ENCODE measurements around the gene LEFTY1.

The LEFTY1 gene

DNA sequence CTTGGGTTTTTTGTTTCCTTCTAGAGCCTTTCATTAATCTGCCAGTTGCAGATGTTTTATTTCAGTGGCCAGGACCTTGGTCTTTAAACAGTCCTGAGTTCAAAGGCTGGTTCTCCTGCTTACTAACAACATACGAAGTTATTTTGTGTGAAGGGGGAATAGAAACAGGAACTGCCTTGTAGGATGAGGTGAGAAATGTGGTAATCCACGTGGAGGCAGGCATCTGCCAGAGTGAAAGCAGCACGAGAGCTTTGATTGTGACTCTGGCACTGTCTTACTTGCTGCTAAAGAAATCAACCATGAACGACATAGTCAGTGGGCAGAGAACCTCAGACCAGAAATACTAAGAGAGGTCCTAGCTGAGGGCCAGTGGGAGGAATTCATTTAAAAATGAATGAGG lies 37.1 kb downstream of the LEFTY1 start:
- no peaks in the 10 kb centered on the region for H3K9me3 ChIP-seq (ENCODE audit: control insufficient read depth in 5 of 5, low read length in 5 of 5)
- H3K9ac ChIP-seq (ENCODE audit: low read length in 5 of 5): peak overlapping the region in 1 of 5 donors; percentile 1
- no peaks in the 10 kb centered on the region for H3K27me3 ChIP-seq (ENCODE audit: control insufficient read depth in 5 of 5, insufficient read depth in 4 of 5, low read length in 5 of 5)
- no peak overlapping the region for H3K4me3 ChIP-seq (ENCODE audit: low read depth in 1 of 5, low read length in 5 of 5)
- H3K27ac ChIP-seq (ENCODE audit: low read depth, low read length): no peak overlapping the region
- H3K36me3 ChIP-seq (ENCODE audit: control insufficient read depth in 5 of 5, insufficient read depth in 5 of 5, low read length in 5 of 5): peaks cover 4 to 90% (median 73%) of the 10 kb centered on the region in 5 donors
- H3K4me1 ChIP-seq (ENCODE audit: control insufficient read depth in 5 of 5, insufficient read depth in 5 of 5, low read length in 5 of 5): peaks cover 0 to 7% (median 4%) of the 10 kb centered on the region in 5 donors

DNA sequence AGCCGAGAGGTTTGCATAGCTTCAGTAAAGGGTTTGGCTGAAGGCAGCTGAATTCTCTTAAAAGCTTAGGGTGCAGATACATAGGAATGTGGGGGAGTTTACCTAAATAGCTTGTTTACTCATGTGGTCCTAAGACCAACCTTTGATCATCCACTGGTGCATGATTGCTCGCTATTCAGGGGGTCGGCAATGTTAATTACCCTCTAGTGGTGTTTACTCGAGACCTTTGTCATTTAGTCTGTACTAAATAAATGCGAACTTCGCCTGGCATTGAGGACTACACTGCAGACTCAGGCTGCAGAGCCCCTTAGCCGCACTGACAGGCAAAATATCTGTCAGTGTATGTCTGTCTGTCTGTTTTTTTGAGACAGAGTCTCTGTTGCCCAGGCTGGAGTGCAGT lies 38.6 kb downstream of the LEFTY1 start:
- Histone ChIP-seq H3K9ac (ENCODE audit: low read length in 5 of 5) (no peak overlapping the region), H3K36me3 (ENCODE audit: control insufficient read depth in 5 of 5, insufficient read depth in 5 of 5, low read length in 5 of 5) (peaks cover 4 to 95% (median 79%) of the 10 kb centered on the region in 5 donors), H3K27ac (ENCODE audit: low read depth, low read length) (no peak overlapping the region), H3K4me1 (ENCODE audit: control insufficient read depth in 5 of 5, insufficient read depth in 5 of 5, low read length in 5 of 5) (peaks cover 0 to 10% (median 10%) of the 10 kb centered on the region in 5 donors), H3K27me3 (ENCODE audit: control insufficient read depth in 5 of 5, insufficient read depth in 4 of 5, low read length in 5 of 5) (no peaks in the 10 kb centered on the region), H3K4me3 (ENCODE audit: low read depth in 1 of 5, low read length in 5 of 5) (no peak overlapping the region), H3K9me3 (ENCODE audit: control insufficient read depth in 5 of 5, low read length in 5 of 5) (no peaks in the 10 kb centered on the region)

DNA sequence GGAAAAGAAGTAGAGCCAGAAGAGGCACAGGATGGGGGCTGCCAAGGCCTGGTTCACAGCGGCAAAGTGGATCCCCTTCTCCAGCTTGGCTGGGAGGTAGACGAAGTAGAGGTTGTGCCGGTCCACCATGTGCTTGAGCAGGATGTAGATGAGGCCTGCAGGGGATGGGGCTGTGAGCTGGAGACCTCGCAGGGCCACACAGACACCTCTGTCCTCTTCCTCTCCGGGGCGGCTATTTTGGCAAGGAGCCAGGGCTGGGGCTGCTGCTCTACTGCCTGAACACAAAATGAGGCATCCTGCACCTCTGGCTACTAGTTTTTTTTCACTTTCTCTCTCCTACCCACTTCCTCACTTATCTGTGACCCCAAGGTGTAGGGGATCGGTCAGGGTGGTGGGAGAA lies 39.0 kb downstream of the LEFTY1 start:
- Histone ChIP-seq H3K27me3 (ENCODE audit: control insufficient read depth in 5 of 5, insufficient read depth in 4 of 5, low read length in 5 of 5) (no peaks in the 10 kb centered on the region), H3K4me1 (ENCODE audit: control insufficient read depth in 5 of 5, insufficient read depth in 5 of 5, low read length in 5 of 5) (peaks cover 0 to 12% (median 11%) of the 10 kb centered on the region in 5 donors), H3K27ac (ENCODE audit: low read depth, low read length) (no peak overlapping the region), H3K9me3 (ENCODE audit: control insufficient read depth in 5 of 5, low read length in 5 of 5) (no peaks in the 10 kb centered on the region), H3K9ac (ENCODE audit: low read length in 5 of 5) (no peak overlapping the region), H3K36me3 (ENCODE audit: control insufficient read depth in 5 of 5, insufficient read depth in 5 of 5, low read length in 5 of 5) (peaks cover 1 to 94% (median 77%) of the 10 kb centered on the region in 5 donors), H3K4me3 (ENCODE audit: low read depth in 1 of 5, low read length in 5 of 5) (no peak overlapping the region)

DNA sequence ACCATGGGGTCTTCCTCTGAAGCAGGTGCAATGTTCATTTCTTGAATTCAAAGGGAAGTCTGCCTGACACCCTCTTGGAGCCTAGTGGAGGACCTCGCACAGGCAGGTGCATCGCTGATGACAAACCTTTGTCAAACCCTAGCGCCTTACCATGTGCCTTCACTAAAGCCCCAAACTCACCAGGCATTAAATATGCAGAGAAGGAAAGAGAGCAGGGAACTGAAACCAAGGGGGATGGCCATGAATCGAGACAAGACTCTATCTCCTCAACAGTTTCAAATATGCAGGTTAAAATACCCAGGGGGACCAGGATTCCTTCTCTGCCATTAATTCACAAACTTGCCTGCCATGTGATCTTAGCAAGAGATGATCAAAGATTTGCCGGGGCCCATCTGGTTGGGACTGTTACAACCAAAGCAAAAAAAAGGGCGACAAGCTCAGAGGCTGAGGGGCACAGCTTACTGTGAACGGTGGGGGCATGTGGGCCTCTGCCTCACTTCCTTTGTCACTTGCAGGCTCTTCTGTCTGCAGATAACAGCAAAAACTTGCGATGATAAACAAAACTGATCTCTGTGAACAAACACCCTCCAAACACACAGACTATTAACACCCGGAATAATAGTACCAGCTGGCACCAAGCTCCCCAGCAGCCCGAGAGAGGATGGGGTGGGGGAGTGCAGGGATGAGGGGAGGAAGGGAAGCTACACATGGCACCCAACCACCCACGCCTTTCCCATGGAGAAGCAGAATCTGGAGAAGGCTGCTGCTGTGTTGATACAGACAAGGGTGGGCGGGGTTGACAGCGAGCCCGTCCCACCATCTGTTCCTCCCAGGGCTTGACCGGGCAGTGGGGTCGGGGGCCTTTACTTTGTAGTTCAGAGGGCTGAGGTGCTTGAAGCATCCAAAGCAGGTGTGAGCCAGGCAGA lies 40.7 kb downstream of the LEFTY1 start:
- no peak overlapping the region for H3K9ac ChIP-seq (ENCODE audit: low read length in 5 of 5)
- H3K36me3 ChIP-seq (ENCODE audit: control insufficient read depth in 5 of 5, insufficient read depth in 5 of 5, low read length in 5 of 5): peaks cover 0 to 94% (median 75%) of the 10 kb centered on the region in 5 donors
- no peaks in the 10 kb centered on the region for H3K27me3 ChIP-seq (ENCODE audit: control insufficient read depth in 5 of 5, insufficient read depth in 4 of 5, low read length in 5 of 5)
- no peaks in the 10 kb centered on the region for H3K9me3 ChIP-seq (ENCODE audit: control insufficient read depth in 5 of 5, low read length in 5 of 5)
- H3K27ac ChIP-seq (ENCODE audit: low read depth, low read length): no peak overlapping the region
- H3K4me3 ChIP-seq (ENCODE audit: low read depth in 1 of 5, low read length in 5 of 5): no peak overlapping the region
- peaks cover 0 to 28% (median 19%) of the 10 kb centered on the region in 5 donors for H3K4me1 ChIP-seq (ENCODE audit: control insufficient read depth in 5 of 5, insufficient read depth in 5 of 5, low read length in 5 of 5)

DNA sequence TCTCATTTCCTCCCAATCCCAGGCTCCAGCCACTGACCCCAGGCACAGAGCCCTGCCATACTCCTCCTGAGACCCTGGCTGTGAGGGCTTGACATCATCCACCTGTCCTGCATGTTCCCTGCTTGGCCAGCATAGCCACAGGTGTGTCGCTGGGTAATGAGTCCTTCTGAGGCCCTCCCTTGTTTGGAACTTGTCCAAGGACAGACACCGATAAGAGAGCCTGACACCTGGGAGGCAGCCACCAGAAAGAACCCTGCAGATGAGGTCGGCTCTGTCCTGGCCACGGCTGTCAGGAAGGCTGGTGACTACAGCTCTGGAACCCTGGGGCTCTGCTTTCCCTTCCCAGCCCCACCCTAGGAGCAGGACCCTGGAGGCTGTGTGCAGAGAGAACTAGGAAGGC lies 41.3 kb downstream of the LEFTY1 start:
- Histone ChIP-seq H3K9me3 (ENCODE audit: control insufficient read depth in 5 of 5, low read length in 5 of 5) (no peaks in the 10 kb centered on the region), H3K4me3 (ENCODE audit: low read depth in 1 of 5, low read length in 5 of 5) (no peak overlapping the region), H3K27me3 (ENCODE audit: control insufficient read depth in 5 of 5, insufficient read depth in 4 of 5, low read length in 5 of 5) (no peaks in the 10 kb centered on the region), H3K36me3 (ENCODE audit: control insufficient read depth in 5 of 5, insufficient read depth in 5 of 5, low read length in 5 of 5) (peaks cover 0 to 94% (median 75%) of the 10 kb centered on the region in 5 donors), H3K4me1 (ENCODE audit: control insufficient read depth in 5 of 5, insufficient read depth in 5 of 5, low read length in 5 of 5) (peaks cover 0 to 32% (median 19%) of the 10 kb centered on the region in 5 donors), H3K27ac (ENCODE audit: low read depth, low read length) (no peak overlapping the region), H3K9ac (ENCODE audit: low read length in 5 of 5) (no peak overlapping the region)

DNA sequence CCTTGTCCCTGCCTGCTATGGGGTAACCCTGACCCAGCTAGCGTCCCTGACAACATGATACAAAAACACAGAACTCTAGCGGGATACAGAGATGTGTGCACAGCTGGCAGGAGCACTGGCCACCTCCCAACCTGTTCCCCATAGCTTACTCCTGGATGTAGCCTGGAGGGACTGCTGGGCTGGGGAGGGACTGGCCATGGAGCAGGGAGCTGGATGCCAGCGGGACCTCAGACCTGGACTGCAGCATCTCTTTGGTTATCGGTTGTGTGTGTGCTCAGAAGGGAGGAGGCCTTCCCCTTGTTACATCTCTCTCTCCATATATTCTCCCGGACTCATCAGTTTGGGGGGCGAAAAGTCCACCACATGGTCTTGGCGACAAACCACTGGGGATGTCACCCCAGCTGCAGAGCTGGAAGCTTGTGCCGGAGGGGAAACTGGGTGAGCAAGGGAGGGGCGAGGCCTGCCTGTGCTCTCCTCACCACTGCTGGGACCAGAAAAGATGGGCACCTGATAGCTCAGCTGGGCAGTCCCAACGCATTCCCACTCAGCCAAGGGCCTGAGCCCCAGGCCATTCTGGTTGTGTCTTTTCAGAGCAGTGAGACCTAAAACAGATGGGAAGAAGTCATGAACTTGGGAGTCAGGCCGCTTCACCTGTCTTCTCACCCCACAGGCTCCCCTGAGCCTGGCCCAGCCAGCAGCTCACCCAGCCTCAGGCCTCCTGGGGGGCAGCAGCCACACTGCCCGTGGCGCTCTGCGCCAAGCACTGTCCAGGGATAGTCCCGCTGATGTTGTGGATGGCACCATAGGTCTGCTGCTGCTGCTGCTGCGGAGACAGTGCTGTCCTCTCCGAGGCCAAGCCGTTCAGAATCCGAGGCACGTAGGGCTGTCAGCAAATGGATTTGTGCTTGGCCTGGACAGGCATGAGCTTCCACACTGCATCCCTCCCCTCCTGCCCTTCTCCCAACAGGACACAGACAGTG lies 42.3 kb downstream of the LEFTY1 start:
- Histone ChIP-seq H3K9me3 (ENCODE audit: control insufficient read depth in 5 of 5, low read length in 5 of 5) (no peaks in the 10 kb centered on the region), H3K4me1 (ENCODE audit: control insufficient read depth in 5 of 5, insufficient read depth in 5 of 5, low read length in 5 of 5) (peaks cover 0 to 28% (median 19%) of the 10 kb centered on the region in 5 donors), H3K36me3 (ENCODE audit: control insufficient read depth in 5 of 5, insufficient read depth in 5 of 5, low read length in 5 of 5) (peaks cover 0 to 94% (median 75%) of the 10 kb centered on the region in 5 donors), H3K27me3 (ENCODE audit: control insufficient read depth in 5 of 5, insufficient read depth in 4 of 5, low read length in 5 of 5) (no peaks in the 10 kb centered on the region), H3K4me3 (ENCODE audit: low read depth in 1 of 5, low read length in 5 of 5) (no peak overlapping the region), H3K9ac (ENCODE audit: low read length in 5 of 5) (no peak overlapping the region), H3K27ac (ENCODE audit: low read depth, low read length) (no peak overlapping the region)

DNA sequence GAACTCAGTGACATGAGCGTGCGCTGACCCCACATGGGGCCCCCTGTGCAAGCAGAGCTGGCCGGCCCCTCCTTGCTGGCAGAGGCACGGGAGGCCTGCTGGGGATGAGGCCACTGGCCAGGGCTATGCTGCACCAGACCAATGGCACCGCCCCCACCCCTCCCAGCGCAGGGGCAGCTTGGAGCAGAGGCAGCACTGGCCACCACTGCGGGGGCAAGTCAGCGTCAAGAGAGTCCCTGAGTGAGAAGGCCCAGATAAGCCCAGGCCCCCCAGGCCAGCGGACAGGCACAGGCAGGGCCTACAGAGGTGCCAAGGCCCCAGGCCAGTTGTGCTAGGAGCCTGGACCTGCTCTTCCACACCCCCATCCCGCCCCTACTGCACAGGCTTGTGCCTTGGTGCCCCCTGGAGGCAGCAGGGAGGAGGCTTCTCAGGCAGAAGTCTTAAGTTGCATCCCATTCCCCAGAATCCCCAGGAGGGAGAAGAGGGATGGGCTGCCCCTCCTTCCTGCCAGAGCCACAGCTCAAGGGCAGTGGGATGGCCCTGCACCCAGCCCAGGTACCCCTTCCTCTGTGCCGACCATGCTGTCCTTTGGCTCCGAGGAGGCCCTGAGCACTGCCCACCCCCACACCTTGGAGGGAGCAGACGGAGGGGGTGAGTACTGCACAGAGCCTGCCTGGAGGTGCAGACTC lies 43.2 kb downstream of the LEFTY1 start:
- Histone ChIP-seq H3K4me1 (ENCODE audit: control insufficient read depth in 5 of 5, insufficient read depth in 5 of 5, low read length in 5 of 5) (peaks cover 0 to 28% (median 19%) of the 10 kb centered on the region in 5 donors), H3K9me3 (ENCODE audit: control insufficient read depth in 5 of 5, low read length in 5 of 5) (no peaks in the 10 kb centered on the region), H3K9ac (ENCODE audit: low read length in 5 of 5) (no peak overlapping the region), H3K27ac (ENCODE audit: low read depth, low read length) (peak overlapping the region; percentile 57), H3K36me3 (ENCODE audit: control insufficient read depth in 5 of 5, insufficient read depth in 5 of 5, low read length in 5 of 5) (peaks cover 0 to 94% (median 78%) of the 10 kb centered on the region in 5 donors), H3K4me3 (ENCODE audit: low read depth in 1 of 5, low read length in 5 of 5) (no peak overlapping the region), H3K27me3 (ENCODE audit: control insufficient read depth in 5 of 5, insufficient read depth in 4 of 5, low read length in 5 of 5) (no peaks in the 10 kb centered on the region)

DNA sequence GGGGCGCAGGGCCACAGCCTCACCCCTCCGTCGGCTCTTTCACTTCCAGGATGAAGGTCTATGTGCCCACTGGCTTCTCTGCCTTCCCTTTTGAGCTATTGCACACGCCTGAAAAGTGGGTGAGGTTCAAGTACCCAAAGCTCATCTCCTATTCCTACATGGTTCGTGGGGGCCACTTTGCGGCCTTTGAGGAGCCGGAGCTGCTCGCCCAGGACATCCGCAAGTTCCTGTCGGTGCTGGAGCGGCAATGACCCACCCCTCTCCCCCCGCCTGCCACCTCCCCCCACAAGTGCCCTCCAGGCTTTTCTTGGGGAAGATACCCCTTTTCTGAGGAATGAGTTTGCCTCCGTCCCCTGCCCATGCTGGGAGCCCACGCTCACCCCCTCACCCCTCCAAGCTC lies 43.8 kb downstream of the LEFTY1 start:
- peak overlapping the region; percentile 57 for H3K27ac ChIP-seq (ENCODE audit: low read depth, low read length)
- H3K9me3 ChIP-seq (ENCODE audit: control insufficient read depth in 5 of 5, low read length in 5 of 5): no peaks in the 10 kb centered on the region
- no peaks in the 10 kb centered on the region for H3K27me3 ChIP-seq (ENCODE audit: control insufficient read depth in 5 of 5, insufficient read depth in 4 of 5, low read length in 5 of 5)
- no peak overlapping the region for H3K4me3 ChIP-seq (ENCODE audit: low read depth in 1 of 5, low read length in 5 of 5)
- peaks cover 0 to 28% (median 19%) of the 10 kb centered on the region in 5 donors for H3K4me1 ChIP-seq (ENCODE audit: control insufficient read depth in 5 of 5, insufficient read depth in 5 of 5, low read length in 5 of 5)
- H3K9ac ChIP-seq (ENCODE audit: low read length in 5 of 5): no peak overlapping the region
- peaks cover 3 to 94% (median 84%) of the 10 kb centered on the region in 5 donors for H3K36me3 ChIP-seq (ENCODE audit: control insufficient read depth in 5 of 5, insufficient read depth in 5 of 5, low read length in 5 of 5)

DNA sequence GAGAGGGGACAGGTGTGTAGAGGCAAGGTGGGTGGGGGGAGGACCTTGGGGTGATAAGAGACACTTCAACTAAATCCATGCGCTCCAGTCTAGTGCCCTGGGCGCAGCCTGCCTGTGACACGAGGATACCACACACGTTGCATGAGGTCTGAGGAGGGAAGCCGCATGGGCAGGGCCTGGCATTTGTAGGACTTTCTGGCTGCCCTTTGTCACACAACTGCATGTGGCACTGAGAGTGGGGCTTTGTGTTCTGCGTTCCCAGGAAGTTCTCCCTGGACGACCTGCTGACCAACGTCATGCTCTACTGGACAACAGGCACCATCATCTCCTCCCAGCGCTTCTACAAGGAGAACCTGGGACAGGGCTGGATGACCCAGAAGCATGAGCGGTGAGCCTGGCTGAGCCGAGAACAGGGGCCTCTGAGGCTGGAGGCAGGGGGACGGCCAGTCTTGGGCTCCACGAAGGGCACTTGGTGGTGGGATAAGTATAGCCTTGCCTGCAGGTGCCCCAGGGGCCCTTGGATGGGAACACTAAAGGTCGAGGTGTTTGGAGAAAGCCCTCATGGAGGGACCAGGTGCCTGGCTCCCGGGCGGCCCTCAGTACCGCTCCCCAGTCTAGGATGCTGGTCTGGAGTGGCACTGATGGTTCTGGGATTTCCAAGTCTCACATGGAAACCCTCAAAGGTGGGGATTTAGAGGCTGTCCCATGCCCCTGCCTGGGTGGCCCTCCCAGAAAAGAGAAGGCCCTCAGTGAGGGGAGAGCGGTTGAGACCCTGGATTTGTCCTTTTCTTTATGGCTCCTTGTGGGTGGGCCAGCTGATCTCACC lies 44.5 kb downstream of the LEFTY1 start:
- no peaks in the 10 kb centered on the region for H3K27me3 ChIP-seq (ENCODE audit: control insufficient read depth in 5 of 5, insufficient read depth in 4 of 5, low read length in 5 of 5)
- H3K27ac ChIP-seq (ENCODE audit: low read depth, low read length): peak overlapping the region; percentile 41
- H3K9ac ChIP-seq (ENCODE audit: low read length in 5 of 5): no peak overlapping the region
- H3K36me3 ChIP-seq (ENCODE audit: control insufficient read depth in 5 of 5, insufficient read depth in 5 of 5, low read length in 5 of 5): peaks cover 3 to 94% (median 87%) of the 10 kb centered on the region in 5 donors
- H3K4me3 ChIP-seq (ENCODE audit: low read depth in 1 of 5, low read length in 5 of 5): no peak overlapping the region
- peaks cover 0 to 28% (median 15%) of the 10 kb centered on the region in 5 donors for H3K4me1 ChIP-seq (ENCODE audit: control insufficient read depth in 5 of 5, insufficient read depth in 5 of 5, low read length in 5 of 5)
- H3K9me3 ChIP-seq (ENCODE audit: control insufficient read depth in 5 of 5, low read length in 5 of 5): no peaks in the 10 kb centered on the region
